Ovary (tissue), 9 donors: ENCODE measurements around the gene HDAC1. TPM values are rescaled to one million over a fixed set of nuclear protein-coding genes. Genes with fewer than 3 reads are reported as not detected.

Experiments used
- DNase-seq, 5 donors: peaks; one replicate each; pipeline ENCODE4 v3.0.0-alpha.2; 2019 to 2020
- H3K27ac ChIP-seq, 2 donors: fragments of 200-600 bp; one replicate each; pipeline versions ENCODE4 v1.5.1 to v1.8.0; 2019 to 2022
- H3K27me3 ChIP-seq: fragments of 200-600 bp; one replicate; pipeline ENCODE4 v1.8.0; 2022
- H3K36me3 ChIP-seq: fragments of 200-600 bp; sonication (generic); one replicate; pipeline ENCODE4 v1.5.1; 2019
- H3K4me1 ChIP-seq: one replicate; pipeline ENCODE4 v1.8.1; 2013; ENCODE audit warnings: mild to moderate bottlenecking, moderate library complexity; ENCODE audit not compliant: insufficient read depth
- H3K4me3 ChIP-seq: fragments of 200-600 bp; sonication (generic); one replicate; pipeline ENCODE4 v1.5.1; 2017
- H3K9me3 ChIP-seq, 2 donors: fragments of 200-600 bp in 1 of 2; sonication (generic) in 1 of 2; one replicate each; pipeline versions ENCODE4 v1.5.1 to v1.8.1; 2013 to 2019; ENCODE audit warnings: mild to moderate bottlenecking in 1 of 2, moderate library complexity in 1 of 2
- EP300 ChIP-seq: sonication (generic); formaldehyde crosslinking; IDR thresholded peaks from one replicate; pipeline ENCODE4 v1.6.1; 2017; ENCODE audit warnings: antibody characterized with exemption
- POLR2A ChIP-seq: fragments of 450-650 bp; IDR thresholded peaks from one replicate; pipeline ENCODE4 v1.6.1; 2017; ENCODE audit warnings: antibody characterized with exemption, mild to moderate bottlenecking, moderate library complexity
- WGBS, 3 donors: extraction: QIAGEN DNeasy Blood & Tissue Kit in 1 of 3; methylation state at CpG; one replicate each; pipeline versions ENCODE4 v1.1.5 to v1.1.7; 2013 to 2017; 5-methylcytosine and 5-hydroxymethylcytosine counted together
- intact Hi-C, 4 donors: fragments of 100-400 bp; cut with DNase I; formaldehyde crosslinking; loops; one replicate each; pipeline versions ENCODE4 v1.11.0 to v1.15.1; 2022 to 2023
- polyA plus RNA-seq, 2 donors: library from polyadenylated mRNA; stranded (reverse); fragments of 200-250 nt in 1 of 2; fragments of 350-450 nt in 1 of 2; fragmentation: Illumina TruSeq in 1 of 2; extraction: RNeasy Lipid Tissue Mini Kit (QIAGEN cat#74804) in 1 of 2; gene quantifications; one replicate each; pipeline ENCODE4 v1.2.3, GENCODE V29; 2013 to 2014
- total RNA-seq, 7 donors: library from RNA; depleted of rRNA in 2 of 7; stranded (reverse); fragments of >200 nt in 2 of 7; fragmentation: NEBNext Ultra II Directional in 3 of 7; extraction: Animal tissue kit (Norgen Biotek cat#: 25700) in 3 of 7; gene quantifications; one replicate each; pipeline versions ENCODE4 v1.1.0 to v1.2.4, GENCODE V29; 2016 to 2023
- TF ChIP-seq, protein P1 (sequence below), 3 donors: fragments of 450-650 bp in 2 of 3; fragments of 200-600 bp in 1 of 3; IDR thresholded peaks; one replicate each; pipeline versions ENCODE4 v1.5.1 to v1.8.0; 2016 to 2022; ENCODE audit warnings: antibody characterized with exemption in 3 of 3, mild to moderate bottlenecking in 1 of 3
- donor health status: DM: no; HTN: no; CAD: no; lungs with moderate emphysema.
- donor health status: DM: no; HTN: no; CAD: no.
- donor health status: Bipolar disorder and iron deficiency.
- donor health status: DM: yes; HTN: yes; CAD: no.
- donor health status: DM: no; HTN: no; CAD: no.
- donor health status: DM: yes; HTN: yes; CAD: no.

HDAC1 gene
- total and polyA plus RNA-seq, 9 donors: 52.9 to 107 (median 89.2) TPM

DNA sequence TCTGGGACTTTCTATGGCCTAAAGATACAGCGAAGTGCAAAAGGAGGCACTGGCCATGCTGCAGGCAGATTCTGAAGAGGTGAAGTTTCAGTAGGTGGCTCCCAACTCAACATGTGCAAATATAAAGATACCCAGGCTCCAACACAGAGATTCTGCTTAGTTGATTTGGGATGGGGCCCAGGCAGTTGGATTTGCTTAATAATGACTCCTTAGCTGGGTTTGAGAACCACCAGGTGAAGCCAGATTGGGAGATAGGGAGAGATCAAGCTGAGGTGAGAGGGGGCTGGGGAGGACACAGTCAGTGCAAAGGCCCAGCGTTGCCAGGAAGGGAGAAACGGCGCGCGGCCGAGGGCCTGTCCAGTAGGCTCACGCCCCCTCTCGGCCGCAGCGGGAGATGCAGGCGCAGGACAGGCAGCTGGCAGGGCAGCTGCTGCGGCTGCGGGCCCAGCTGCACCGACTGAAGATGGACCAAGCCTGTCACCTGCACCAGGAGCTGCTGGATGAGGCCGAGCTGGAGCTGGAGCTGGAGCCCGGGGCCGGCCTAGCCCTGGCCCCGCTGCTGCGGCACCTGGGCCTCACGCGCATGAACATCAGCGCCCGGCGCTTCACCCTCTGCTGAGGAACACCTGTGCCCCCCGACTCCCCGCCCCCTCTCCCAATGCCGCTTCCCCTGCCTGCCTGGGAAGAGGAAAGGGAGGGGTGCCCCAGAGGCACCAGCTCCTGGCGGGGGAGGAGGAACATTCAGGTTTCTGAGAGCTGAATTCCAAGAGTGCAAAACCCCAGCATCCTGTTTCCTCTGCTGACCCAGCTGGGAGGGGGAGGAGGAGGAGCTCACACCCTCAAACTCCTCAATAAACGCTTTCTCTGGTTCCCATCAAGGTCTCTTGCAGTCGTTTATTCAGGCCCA is 43.6 kb upstream of the HDAC1 start:
- H3K27ac ChIP-seq: no peak overlapping the region
- H3K4me1 ChIP-seq: peaks cover 12% of the 10 kb centered on the region
- H3K4me3 ChIP-seq: no peak overlapping the region

DNA sequence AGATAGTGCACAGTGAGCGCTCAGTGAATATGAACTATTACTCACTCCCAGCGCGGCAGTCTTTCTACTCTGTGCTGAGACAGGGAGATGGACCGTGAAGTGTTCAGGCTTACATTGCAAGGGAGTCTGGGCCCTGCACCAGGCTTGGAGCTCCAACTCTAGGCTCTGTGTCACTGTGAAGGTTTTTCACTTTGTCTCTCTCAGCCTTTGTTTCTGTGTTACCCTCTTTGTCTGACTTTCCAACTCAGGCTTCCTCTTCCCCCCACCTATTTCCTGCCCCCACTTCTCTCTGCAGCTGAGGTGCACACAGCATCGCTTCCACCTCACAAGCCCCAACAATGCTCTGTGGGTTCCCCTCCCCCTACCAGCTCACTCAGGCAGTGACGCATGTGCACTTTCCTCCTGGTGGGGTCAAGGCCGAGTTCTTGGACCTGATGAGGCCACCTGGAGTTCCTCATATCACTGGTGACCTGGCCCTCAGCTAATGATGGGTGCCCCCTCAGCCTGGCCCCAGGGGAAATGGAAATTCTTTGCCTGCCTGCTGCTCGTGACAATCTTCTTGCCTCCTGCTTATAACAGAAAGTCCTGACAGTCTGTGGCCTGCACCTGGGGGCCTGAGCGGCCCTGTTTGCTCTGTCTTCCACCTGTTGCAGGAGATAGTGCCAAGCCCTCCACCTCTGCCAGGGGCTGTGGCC is 41.9 kb upstream of the HDAC1 start:
- intact Hi-C loops: loop anchor here in 1 of 4 donors (10.0 kb wide), 1 partner anchor 115 kb away; the partner anchor contains the start of genes FAM229A and TSSK3
- no peaks in the 10 kb centered on the region for H3K9me3 ChIP-seq
- no peak overlapping the region for H3K27ac ChIP-seq
- no peaks in the 10 kb centered on the region for H3K36me3 ChIP-seq
- WGBS, 3 donors: 47 to 56% (median 51%) methylated on average over 9 of the region's 9 CpGs
- TF ChIP-seq, protein P1, sequence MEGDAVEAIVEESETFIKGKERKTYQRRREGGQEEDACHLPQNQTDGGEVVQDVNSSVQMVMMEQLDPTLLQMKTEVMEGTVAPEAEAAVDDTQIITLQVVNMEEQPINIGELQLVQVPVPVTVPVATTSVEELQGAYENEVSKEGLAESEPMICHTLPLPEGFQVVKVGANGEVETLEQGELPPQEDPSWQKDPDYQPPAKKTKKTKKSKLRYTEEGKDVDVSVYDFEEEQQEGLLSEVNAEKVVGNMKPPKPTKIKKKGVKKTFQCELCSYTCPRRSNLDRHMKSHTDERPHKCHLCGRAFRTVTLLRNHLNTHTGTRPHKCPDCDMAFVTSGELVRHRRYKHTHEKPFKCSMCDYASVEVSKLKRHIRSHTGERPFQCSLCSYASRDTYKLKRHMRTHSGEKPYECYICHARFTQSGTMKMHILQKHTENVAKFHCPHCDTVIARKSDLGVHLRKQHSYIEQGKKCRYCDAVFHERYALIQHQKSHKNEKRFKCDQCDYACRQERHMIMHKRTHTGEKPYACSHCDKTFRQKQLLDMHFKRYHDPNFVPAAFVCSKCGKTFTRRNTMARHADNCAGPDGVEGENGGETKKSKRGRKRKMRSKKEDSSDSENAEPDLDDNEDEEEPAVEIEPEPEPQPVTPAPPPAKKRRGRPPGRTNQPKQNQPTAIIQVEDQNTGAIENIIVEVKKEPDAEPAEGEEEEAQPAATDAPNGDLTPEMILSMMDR (IDR thresholded peaks at IDR 0.05): no peak
- no peak for TF ChIP-seq EP300
- no peak for TF ChIP-seq POLR2A
- no peak overlapping the region for H3K4me3 ChIP-seq
- H3K27me3 ChIP-seq: no peaks in the 10 kb centered on the region
- H3K4me1 ChIP-seq: peaks cover 12% of the 10 kb centered on the region
- DNase-seq: peak in 4 of 5 donors; percentile 34 to 62 (median 42)

More for the DNA sequence above, 43.6 kb upstream of the HDAC1 start:
- intact Hi-C loops: loop anchor here in 1 of 4 donors (10.0 kb wide), 1 partner anchor 117 kb away; the partner anchor contains the start of genes FAM229A and TSSK3
- no peaks in the 10 kb centered on the region for H3K27me3 ChIP-seq
- H3K36me3 ChIP-seq: no peaks in the 10 kb centered on the region
- H3K9me3 ChIP-seq: no peaks in the 10 kb centered on the region
- 6 to 11% (median 7%) methylated on average over 14 to 31 of the region's 31 CpGs for WGBS, 3 donors
- peak; percentile 82 to 88 (median 84) for DNase-seq
- TF ChIP-seq, protein P1 (IDR thresholded peaks at IDR 0.05): peak; percentile 33 to 81 (median 76)
- TF ChIP-seq POLR2A: no peak

DNA sequence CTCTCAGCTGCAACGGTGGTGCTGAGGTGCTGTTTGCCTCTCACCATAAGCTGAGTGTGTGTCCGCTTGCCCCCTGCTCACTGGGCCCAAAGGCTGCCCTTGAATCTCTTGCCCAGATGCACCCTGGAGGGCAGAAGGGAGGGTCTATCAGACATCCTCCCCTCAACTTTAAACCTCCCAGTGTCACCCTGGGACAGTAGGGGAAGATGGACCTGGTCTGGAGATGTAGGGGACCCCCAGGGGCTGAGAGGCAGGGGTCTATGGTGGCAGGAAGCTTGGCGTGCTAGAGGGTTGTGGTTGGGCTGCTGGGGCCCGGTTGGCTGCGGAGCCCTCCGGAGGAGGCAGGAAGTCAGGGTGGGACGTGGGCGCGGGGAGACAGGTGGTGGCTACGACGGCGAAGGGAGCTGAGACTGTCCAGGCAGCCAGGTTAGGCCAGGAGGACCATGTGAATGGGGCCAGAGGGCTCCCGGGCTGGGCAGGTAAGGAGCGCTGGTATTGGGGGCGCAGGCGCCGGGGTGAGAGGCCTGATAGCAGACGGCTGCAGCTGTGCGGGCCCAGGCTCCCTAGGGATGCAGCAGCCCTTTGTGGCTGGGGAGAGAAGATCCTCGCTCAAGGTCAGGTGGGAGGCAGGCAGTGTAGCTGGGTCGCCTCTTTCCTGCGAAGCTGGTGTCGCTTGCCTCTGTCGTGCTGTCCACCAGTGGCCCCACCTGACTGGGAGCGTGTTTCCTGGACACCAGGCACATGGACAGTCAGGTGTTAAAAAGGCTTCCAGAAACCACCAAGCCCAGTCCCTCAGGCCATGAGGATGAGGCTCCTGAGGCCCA is 40.8 kb upstream of the HDAC1 start, which contains the start of gene LCK:
TSS of gene LCK (plus strand) at position 373 of the 824 bp plus-strand sequence. CDS start 23,065 bp downstream, outside the sequence.
- Histone ChIP-seq H3K27me3 (no peaks in the 10 kb centered on the region), H3K36me3 (no peaks in the 10 kb centered on the region), H3K4me1 (peaks cover 12% of the 10 kb centered on the region), H3K27ac (no peak within 1 kb of the TSS), H3K9me3 (no peaks in the 10 kb centered on the region), H3K4me3 (no peak within 1 kb of the TSS)
- intact Hi-C loops: no loop called here
- no peak for DNase-seq
- no peak for TF ChIP-seq EP300
- TF ChIP-seq POLR2A: no peak
- TF ChIP-seq, protein P1 (IDR thresholded peaks at IDR 0.05): no peak
- WGBS, 3 donors: 66 to 77% (median 76%) methylated on average over 25 of the region's 25 CpGs
